GM18508 (cell line): Measurements from ENCODE around the gene HOXA4.

Experiments used
- ATAC-seq: cut with Tn5 transposase; IDR thresholded peaks from one replicate; pipeline ENCODE4 v1.9.1; 2021; ENCODE audit warnings: moderate number of reproducible peaks; ENCODE audit not compliant: insufficient read depth, unreplicated experiment

Gene HOXA4

GRCh38 chr7:27148756-27149641, 18.4 kb upstream of the HOXA4 start:
- ATAC-seq, result no peak

- no peak for ATAC-seq
Observed at GRCh38 chr7:27148031-27148755, 17.6 kb upstream of the HOXA4 start.

GRCh38 chr7:27147199-27148030, 16.9 kb upstream of the HOXA4 start, which contains the start of gene HOXA6:
Gene HOXA6, minus strand, starts transcription at chr7:27147774. Its CDS starts 25 bp downstream, at chr7:27147749.
- no peak for ATAC-seq

- no peak for ATAC-seq
Observed at GRCh38 chr7:27146491-27147198, 16.1 kb upstream of the HOXA4 start.

GRCh38 chr7:27145914-27146412, 15.4 kb upstream of the HOXA4 start:
- no peak for ATAC-seq

- ATAC-seq, result no peak
Observed at GRCh38 chr7:27145165-27145913, 14.8 kb upstream of the HOXA4 start.

- ATAC-seq, result no peak
Observed at GRCh38 chr7:27144781-27145164, 14.2 kb upstream of the HOXA4 start.

GRCh38 chr7:27143950-27144780, 13.6 kb upstream of the HOXA4 start:
- no peak for ATAC-seq

- ATAC-seq, result no peak
Observed at GRCh38 chr7:27143023-27143949, 12.7 kb upstream of the HOXA4 start, which contains the start of gene HOXA5. Gene HOXA5, minus strand, starts transcription at chr7:27143681. Its CDS starts 74 bp downstream, at chr7:27143607.

- ATAC-seq, result no peak
Observed at GRCh38 chr7:27142580-27143022, 12.0 kb upstream of the HOXA4 start.

- ATAC-seq, result no peak
Observed at GRCh38 chr7:27141923-27142579, 11.5 kb upstream of the HOXA4 start.

GRCh38 chr7:27141137-27141922, 10.8 kb upstream of the HOXA4 start:
- ATAC-seq, result no peak

GRCh38 chr7:27140126-27140857, 9.7 kb upstream of the HOXA4 start:
- no peak for ATAC-seq

GRCh38 chr7:27139334-27140125, 9.0 kb upstream of the HOXA4 start:
- no peak for ATAC-seq
